Large intestine (tissue), 3 donors: Measurements from ENCODE around the gene MAGEB17. TPM values are rescaled to one million over a fixed set of nuclear protein-coding genes. Genes with fewer than 3 reads are reported as not detected.

Source experiments
- DNase-seq, 2 donors: peaks; one replicate each; pipeline versions ENCODE4 v3.0.0 to v3.0.0-alpha.2; 2013
- H3K27ac ChIP-seq: one replicate; pipeline ENCODE4 v1.5.1; 2013; ENCODE audit warnings: low read length
- H3K27me3 ChIP-seq: 2 replicates; pipeline ENCODE4 v1.6.1; 2013; ENCODE audit warnings: low read length; ENCODE audit not compliant: control insufficient read depth, insufficient read depth
- H3K36me3 ChIP-seq: 2 replicates; pipeline ENCODE4 v1.6.1; 2013; ENCODE audit warnings: low read length; ENCODE audit not compliant: control insufficient read depth, insufficient read depth
- H3K4me1 ChIP-seq: one replicate; pipeline ENCODE4 v1.6.1; 2013; ENCODE audit warnings: low read length; ENCODE audit not compliant: control insufficient read depth, insufficient read depth
- H3K4me3 ChIP-seq: one replicate; pipeline ENCODE4 v1.5.1; 2013; ENCODE audit warnings: low read length
- H3K9me3 ChIP-seq: one replicate; pipeline ENCODE4 v1.6.1; 2013; ENCODE audit warnings: mild to moderate bottlenecking, low read depth, low read length, moderate library complexity; ENCODE audit not compliant: control insufficient read depth
- WGBS: methylation state at CpG from one replicate; pipeline ENCODE4 v1.1.5; 2013; ENCODE audit warnings: low lambda C conversion rate; ENCODE audit not compliant: insufficient coverage; 5-methylcytosine and 5-hydroxymethylcytosine counted together
- polyA plus RNA-seq: library from polyadenylated mRNA; unstranded; fragments of 120-200 nt; gene quantifications from one replicate; pipeline ENCODE4 v1.2.1, GENCODE V29; 2013

The MAGEB17 gene
- polyA plus RNA-seq, 1 donor = not detected

DNA sequence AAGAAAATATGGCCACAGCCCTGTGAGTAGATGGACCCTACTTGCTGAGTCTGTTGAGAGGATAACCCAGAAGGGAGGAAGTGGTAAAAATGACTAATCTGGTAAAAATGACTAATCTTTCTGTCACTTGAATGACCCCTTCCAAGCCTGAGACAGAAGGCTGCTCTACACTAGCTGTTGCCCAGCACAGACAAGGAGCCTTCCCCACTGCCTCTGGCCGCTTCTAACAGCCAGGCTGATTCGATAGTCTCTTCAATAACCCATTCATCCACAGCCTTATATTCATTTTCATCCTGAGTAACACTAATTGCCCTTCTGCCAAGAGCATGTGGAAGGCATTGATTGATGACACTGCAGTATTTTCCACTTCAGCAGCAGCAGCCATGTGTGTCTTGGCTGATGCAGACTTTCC is 18.4 kb downstream of the MAGEB17 start:
- DNase-seq = no peak
- no CpG with 5 or more reads among the region's 2 CpGs for WGBS
- H3K36me3 ChIP-seq = no peaks in the 10 kb centered on the region
- H3K4me3 ChIP-seq = no peak overlapping the region
- no peaks in the 10 kb centered on the region for H3K27me3 ChIP-seq
- H3K27ac ChIP-seq = no peak overlapping the region
- H3K9me3 ChIP-seq = no peaks in the 10 kb centered on the region
- H3K4me1 ChIP-seq = no peaks in the 10 kb centered on the region

DNA sequence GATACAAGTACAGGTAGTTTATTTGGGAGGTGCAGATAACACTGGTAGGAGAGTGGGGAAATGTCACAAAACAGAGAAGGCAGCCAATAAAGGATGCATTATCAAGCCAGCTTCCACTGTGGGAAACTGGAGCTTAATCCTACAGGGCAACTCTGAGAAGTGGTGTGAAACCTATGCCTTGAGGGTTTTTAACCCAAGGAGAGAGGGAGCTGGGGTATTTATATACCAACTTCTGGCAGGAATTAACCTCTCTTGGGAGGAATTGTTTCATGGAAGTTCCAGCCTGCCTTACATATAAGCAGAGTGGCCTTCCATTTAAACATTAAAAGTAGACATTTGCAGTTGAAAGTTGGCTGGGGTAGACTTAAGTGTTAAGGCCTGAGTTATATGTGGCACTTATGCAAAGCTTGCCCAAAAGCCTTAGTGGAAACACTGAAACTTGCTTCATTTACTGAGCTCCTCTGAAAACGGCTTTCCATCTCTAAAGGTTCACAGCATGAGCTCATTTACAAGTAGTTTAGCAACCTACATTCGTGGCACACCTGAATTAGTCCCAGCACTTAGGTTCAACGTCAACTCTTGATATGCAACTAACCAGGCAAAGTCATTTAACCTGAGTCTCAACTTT is 19.2 kb downstream of the MAGEB17 start:
- H3K4me3 ChIP-seq = no peak overlapping the region
- WGBS = no CpG with 5 or more reads among the region's 3 CpGs
- no peaks in the 10 kb centered on the region for H3K9me3 ChIP-seq
- DNase-seq = no peak
- H3K27ac ChIP-seq = no peak overlapping the region
- no peaks in the 10 kb centered on the region for H3K36me3 ChIP-seq
- H3K4me1 ChIP-seq = no peaks in the 10 kb centered on the region
- no peaks in the 10 kb centered on the region for H3K27me3 ChIP-seq

DNA sequence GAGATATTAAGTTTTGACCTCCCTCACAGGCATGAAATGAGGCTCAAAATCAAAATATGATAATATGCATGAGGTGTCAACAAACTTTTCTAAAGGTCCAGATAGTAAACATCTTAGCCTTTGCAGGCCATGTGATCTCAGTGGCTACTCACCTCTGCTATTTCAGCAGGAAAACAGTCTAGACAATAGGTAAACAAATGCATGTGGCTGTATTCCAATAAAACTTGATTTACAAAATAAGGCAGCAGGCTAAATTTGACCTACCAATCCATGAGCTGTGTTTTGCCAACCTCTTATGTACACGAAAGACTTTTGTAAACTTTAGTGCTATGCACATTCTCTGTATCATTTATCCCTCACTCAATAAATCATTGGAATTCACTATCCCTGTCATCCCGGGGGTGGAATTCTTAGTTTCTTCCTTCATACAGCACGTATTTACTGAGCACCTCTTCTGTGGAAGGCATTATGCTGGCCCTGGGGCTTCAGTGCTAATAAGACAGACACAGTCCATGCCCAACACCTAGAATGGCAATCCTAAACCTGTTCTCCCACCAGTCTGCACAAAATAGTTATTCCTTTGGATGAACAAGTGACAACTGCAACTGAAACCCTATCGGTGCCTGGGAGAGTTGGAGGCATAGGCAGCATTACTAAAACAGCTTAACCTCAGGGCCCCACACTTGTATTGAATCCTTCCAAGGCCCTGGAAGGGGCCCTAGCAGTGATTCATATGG is 19.9 kb downstream of the MAGEB17 start:
- no peaks in the 10 kb centered on the region for H3K9me3 ChIP-seq
- no peak overlapping the region for H3K4me3 ChIP-seq
- no peaks in the 10 kb centered on the region for H3K27me3 ChIP-seq
- H3K36me3 ChIP-seq = no peaks in the 10 kb centered on the region
- H3K27ac ChIP-seq = no peak overlapping the region
- no CpG with 5 or more reads among the region's 4 CpGs for WGBS
- H3K4me1 ChIP-seq = peaks cover 3% of the 10 kb centered on the region
- DNase-seq = no peak

DNA sequence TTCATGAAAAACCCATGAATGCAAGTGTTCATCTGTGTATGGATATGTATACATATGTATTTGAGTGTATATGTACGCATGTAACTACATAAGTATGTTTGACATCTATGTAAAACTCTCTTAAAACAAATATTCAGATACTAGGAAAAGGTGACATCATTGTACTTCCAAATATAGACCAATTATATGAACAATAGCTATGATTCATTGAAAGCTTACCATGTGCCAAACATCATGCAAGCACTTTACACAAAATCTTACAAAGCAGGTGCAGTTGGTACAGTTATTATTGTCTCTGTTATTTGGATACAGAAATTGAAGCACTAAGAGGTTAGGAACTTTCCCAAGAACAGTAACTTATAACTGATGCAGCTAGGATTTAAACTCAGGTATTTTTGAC is 21.4 kb downstream of the MAGEB17 start:
- H3K4me3 ChIP-seq = no peak overlapping the region
- H3K36me3 ChIP-seq = no peaks in the 10 kb centered on the region
- DNase-seq = no peak
- no CpG with 5 or more reads among the region's 1 CpG for WGBS
- H3K9me3 ChIP-seq = no peaks in the 10 kb centered on the region
- peaks cover 3% of the 10 kb centered on the region for H3K4me1 ChIP-seq
- no peak overlapping the region for H3K27ac ChIP-seq
- H3K27me3 ChIP-seq = no peaks in the 10 kb centered on the region

DNA sequence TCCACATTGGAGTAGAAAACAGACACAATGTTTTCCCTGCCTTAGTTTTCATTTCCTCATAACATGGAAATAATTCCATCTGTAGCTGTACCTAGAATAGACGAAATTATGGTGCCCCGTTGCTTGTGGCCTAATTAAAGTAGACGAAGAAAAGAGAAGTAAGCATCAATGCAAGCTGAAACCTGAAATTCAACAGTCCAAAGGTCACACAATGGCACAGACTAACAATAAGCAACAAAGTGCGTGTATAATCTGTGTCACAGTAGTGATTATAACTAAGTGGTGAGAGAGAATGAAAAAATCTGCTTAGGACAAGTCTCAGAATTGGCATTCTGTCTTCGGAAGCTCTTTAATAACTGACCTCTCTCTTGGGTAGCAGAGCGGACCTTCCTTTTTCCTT is 24.3 kb downstream of the MAGEB17 start:
- peaks cover 3% of the 10 kb centered on the region for H3K4me1 ChIP-seq
- H3K4me3 ChIP-seq = no peak overlapping the region
- H3K27me3 ChIP-seq = no peaks in the 10 kb centered on the region
- H3K9me3 ChIP-seq = no peaks in the 10 kb centered on the region
- H3K27ac ChIP-seq = no peak overlapping the region
- peak; percentile 5 to 52 for DNase-seq
- no CpG with 5 or more reads among the region's 6 CpGs for WGBS
- H3K36me3 ChIP-seq = no peaks in the 10 kb centered on the region

DNA sequence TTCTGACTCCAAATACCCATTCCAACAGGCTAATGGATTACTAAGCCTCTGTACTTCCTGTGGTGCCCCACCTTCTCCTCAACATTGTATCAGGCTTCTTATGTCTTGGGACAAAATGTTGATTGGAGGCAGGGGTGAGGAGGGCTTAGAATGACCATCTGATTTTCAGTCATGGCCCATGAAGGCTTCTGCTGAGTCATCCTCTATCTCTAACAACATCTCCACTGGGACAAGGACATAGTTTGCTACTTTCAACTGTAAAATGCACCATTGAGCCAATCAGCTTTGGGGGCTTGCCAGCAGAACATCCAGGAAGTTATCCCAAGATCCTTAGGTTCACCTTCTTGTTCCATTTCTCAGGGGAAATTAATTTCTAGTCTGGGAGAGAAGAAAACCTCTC is 29.5 kb downstream of the MAGEB17 start:
- DNase-seq = no peak
- Histone ChIP-seq H3K27me3 (no peaks in the 10 kb centered on the region), H3K4me3 (no peak overlapping the region), H3K27ac (no peak overlapping the region), H3K4me1 (peaks cover 2% of the 10 kb centered on the region), H3K9me3 (no peaks in the 10 kb centered on the region), H3K36me3 (no peaks in the 10 kb centered on the region)

DNA sequence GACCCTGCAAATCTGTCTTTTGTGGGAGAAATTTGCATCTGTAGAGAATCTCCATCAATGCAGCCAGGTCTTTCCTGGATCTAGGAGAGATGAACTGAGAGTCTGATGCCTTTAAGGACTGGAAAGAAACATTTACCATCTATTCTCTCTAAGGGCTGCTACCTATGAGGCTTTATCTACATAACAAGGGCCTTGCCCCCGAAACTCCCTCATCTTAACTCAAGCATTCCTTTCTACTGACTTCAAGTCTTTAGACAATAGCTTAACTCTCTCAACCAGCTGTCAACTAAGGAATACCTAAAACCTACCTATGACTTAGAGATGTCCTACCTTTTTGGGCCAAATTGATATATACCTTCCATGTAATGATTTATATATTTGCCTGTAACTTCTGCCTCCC is 32.1 kb downstream of the MAGEB17 start:
- H3K9me3 ChIP-seq = no peaks in the 10 kb centered on the region
- H3K36me3 ChIP-seq = no peaks in the 10 kb centered on the region
- DNase-seq = no peak
- no CpG with 5 or more reads among the region's 1 CpG for WGBS
- H3K27ac ChIP-seq = no peak overlapping the region
- H3K4me1 ChIP-seq = peaks cover 2% of the 10 kb centered on the region
- no peaks in the 10 kb centered on the region for H3K27me3 ChIP-seq
- no peak overlapping the region for H3K4me3 ChIP-seq

DNA sequence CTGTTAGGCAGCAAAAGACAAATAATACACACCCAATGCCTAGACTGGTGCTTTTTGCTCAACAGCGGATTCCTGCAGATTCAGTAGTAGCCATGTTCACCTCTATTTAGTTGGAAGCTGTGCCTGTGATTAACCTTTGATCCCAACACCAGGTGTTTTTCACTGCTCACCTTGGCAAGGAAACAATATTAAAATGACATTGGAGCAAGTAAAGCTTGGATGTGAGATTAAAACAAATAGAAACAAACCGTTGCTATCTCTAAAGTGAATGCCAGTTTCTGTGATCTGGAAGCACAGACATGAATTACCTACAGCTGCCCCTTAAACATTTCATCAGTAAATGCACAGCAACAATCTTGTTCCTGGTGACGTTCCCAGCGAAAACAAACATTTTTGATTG is 35.7 kb downstream of the MAGEB17 start:
- Histone ChIP-seq H3K9me3 (no peaks in the 10 kb centered on the region), H3K36me3 (no peaks in the 10 kb centered on the region), H3K27ac (no peak overlapping the region), H3K4me1 (peaks cover 2% of the 10 kb centered on the region), H3K27me3 (no peaks in the 10 kb centered on the region), H3K4me3 (no peak overlapping the region)
- WGBS = no CpG with 5 or more reads among the region's 4 CpGs
- DNase-seq = peak; percentile 13 to 53

DNA sequence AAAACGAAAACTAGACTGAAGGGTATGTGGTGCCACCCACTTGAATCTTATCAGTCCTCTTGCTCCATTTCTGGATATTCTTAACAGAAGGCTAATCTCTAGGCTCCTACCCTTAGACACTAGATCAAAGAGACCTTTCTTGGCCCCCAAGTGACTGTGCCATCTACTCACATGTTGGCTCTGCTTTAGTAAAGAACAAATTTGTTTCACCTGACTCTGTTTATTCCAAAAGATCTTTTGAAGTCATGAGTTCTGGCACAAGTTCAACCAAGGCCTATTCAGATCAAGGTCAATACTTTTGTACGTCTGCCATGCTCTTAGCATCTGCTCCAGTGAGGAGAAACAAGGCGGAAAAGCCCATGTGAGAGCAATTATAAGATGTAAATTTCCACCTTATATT is 37.3 kb downstream of the MAGEB17 start:
- Histone ChIP-seq H3K27ac (no peak overlapping the region), H3K36me3 (no peaks in the 10 kb centered on the region), H3K4me1 (peaks cover 2% of the 10 kb centered on the region), H3K9me3 (no peaks in the 10 kb centered on the region), H3K4me3 (no peak overlapping the region), H3K27me3 (no peaks in the 10 kb centered on the region)
- no CpG with 5 or more reads among the region's 3 CpGs for WGBS
- DNase-seq = no peak

DNA sequence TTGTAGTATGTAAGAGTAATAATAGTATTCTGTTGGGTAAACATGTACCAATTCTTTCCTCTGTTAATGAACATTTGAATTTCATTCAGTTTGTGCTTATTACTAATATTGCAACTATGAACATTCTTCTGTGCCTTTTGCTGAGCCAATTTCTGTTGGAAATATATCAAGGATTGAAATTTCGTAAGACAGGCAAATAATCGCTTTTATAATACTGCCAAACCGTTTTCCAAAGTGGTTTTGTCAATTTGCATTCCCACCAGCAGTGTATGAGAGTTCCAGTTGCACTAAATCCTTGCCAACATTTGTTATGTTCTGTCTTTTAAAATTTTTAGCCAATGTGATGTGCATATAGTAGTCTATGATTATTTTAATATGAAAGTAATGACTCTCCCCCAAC is 38.6 kb downstream of the MAGEB17 start:
- WGBS = 100% methylated on average over 3 of the region's 3 CpGs
- Histone ChIP-seq H3K27ac (no peak overlapping the region), H3K36me3 (no peaks in the 10 kb centered on the region), H3K27me3 (no peaks in the 10 kb centered on the region), H3K4me3 (no peak overlapping the region), H3K4me1 (peaks cover 2% of the 10 kb centered on the region), H3K9me3 (no peaks in the 10 kb centered on the region)
- no peak for DNase-seq

DNA sequence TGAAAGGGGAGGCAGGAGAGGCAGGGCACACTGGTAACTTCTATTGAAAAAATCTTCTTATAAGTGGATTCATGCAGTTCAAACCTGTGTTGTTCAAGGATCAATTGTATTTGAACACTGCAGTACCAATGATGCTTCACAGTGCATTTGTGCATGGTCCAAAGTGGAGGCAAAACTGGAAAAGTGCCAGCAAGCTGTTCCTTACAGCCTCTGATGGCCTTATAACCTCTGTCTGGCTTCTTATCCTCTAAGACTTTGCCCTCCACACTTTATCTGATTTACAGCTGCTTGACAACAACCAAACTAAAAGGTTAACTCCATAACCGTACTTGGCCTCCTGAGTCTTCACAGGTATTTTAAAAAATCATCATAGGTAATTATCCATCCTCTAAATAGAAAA is 40.4 kb downstream of the MAGEB17 start:
- Histone ChIP-seq H3K27ac (no peak overlapping the region), H3K4me3 (no peak overlapping the region), H3K9me3 (no peaks in the 10 kb centered on the region), H3K27me3 (no peaks in the 10 kb centered on the region), H3K36me3 (no peaks in the 10 kb centered on the region), H3K4me1 (peaks cover 2% of the 10 kb centered on the region)
- peak; percentile 49 to 68 for DNase-seq
- no CpG with 5 or more reads among the region's 1 CpG for WGBS
